Psoas muscle (tissue), 8 donors: ENCODE results near the gene FOCAD. TPM values are rescaled to one million over a fixed set of nuclear protein-coding genes. Genes with fewer than 3 reads are reported as not detected.
"Not testable (repeated sequence)": the region's sequence is repeated elsewhere in the genome, so short reads cannot be mapped to it uniquely, and the experiment has no call there.

Source experiments
- ATAC-seq, 4 donors: fragments of 200-7000 bp; cut with Tn5 transposase; one replicate each; pipeline ENCODE4 v1.9.1; 2020; ENCODE audit warnings: moderate library complexity in 3 of 4, mild to moderate bottlenecking in 2 of 4
- DNase-seq, 2 donors: peaks; one replicate each; pipeline ENCODE4 v3.0.0-alpha.2; 2020
- H3K27ac ChIP-seq: fragments of 200-600 bp; one replicate; pipeline ENCODE4 v1.8.0; 2022
- H3K27me3 ChIP-seq, 3 donors: fragments of 200-600 bp in 1 of 3; one replicate each; pipeline versions ENCODE4 v1.6.1 to v1.8.0; 2013 to 2022; ENCODE audit warnings: low read length in 2 of 3, mild to moderate bottlenecking in 2 of 3, moderate library complexity in 1 of 3; ENCODE audit not compliant: insufficient read depth in 3 of 3
- H3K36me3 ChIP-seq, 2 donors: fragments of 200-600 bp in 1 of 2; one replicate each; pipeline versions ENCODE4 v1.6.1 to v1.8.0; 2013 to 2022; ENCODE audit warnings: low read depth in 1 of 2, mild to moderate bottlenecking in 1 of 2, moderate library complexity in 1 of 2; ENCODE audit not compliant: insufficient read depth in 1 of 2
- H3K4me1 ChIP-seq: fragments of 200-600 bp; one replicate; pipeline ENCODE4 v1.8.0; 2022
- H3K4me3 ChIP-seq: fragments of 200-600 bp; one replicate; pipeline ENCODE4 v1.8.0; 2022; ENCODE audit warnings: mild to moderate bottlenecking
- H3K9me3 ChIP-seq: fragments of 200-600 bp; one replicate; pipeline ENCODE4 v1.8.0; 2022
- WGBS, 3 donors: extraction: QIAGEN DNeasy Blood & Tissue Kit; methylation state at CpG; one replicate each; pipeline versions ENCODE4 v1.1.6 to v1.1.7; 2013; 5-methylcytosine and 5-hydroxymethylcytosine counted together
- intact Hi-C, 2 donors: fragments of 100-400 bp; cut with DNase I; formaldehyde crosslinking; loops; one replicate each; pipeline versions ENCODE4 v1.11.0 to v1.14.2; 2022
- polyA plus RNA-seq, 3 donors: library from polyadenylated mRNA; stranded (reverse); fragments of 200-250 nt; gene quantifications; one replicate each; pipeline ENCODE4 v1.2.3, GENCODE V29; 2013
- total RNA-seq, 4 donors: library from RNA; stranded (reverse); fragmentation: NEBNext Ultra II Directional in 2 of 4; extraction: Animal tissue kit (Norgen Biotek cat#: 25700) in 2 of 4; gene quantifications; one replicate each; pipeline versions ENCODE4 v1.2.1 to v1.2.4, GENCODE V29; 2021 to 2023
- TF ChIP-seq, protein P1 (sequence below): fragments of 200-600 bp; IDR thresholded peaks from one replicate; pipeline ENCODE4 v1.8.0; 2022; ENCODE audit warnings: antibody characterized with exemption
- donor health status: healthy with polysubstance abuse.
- donor health status: DM: no; HTN: no; CAD: no; lungs with moderate emphysema.
- donor health status: Bipolar disorder and iron deficiency.
- donor health status: healthy.
- donor health status: DM: yes; HTN: yes; CAD: no.
- donor health status: DM: no; HTN: no; CAD: no.
- donor health status: DM: no; HTN: no; CAD: no.
- donor health status: DM: yes; HTN: yes; CAD: no.

Gene FOCAD
- total and polyA plus RNA-seq, 7 donors: 5.8 to 24.8 (median 12.1) TPM

DNA sequence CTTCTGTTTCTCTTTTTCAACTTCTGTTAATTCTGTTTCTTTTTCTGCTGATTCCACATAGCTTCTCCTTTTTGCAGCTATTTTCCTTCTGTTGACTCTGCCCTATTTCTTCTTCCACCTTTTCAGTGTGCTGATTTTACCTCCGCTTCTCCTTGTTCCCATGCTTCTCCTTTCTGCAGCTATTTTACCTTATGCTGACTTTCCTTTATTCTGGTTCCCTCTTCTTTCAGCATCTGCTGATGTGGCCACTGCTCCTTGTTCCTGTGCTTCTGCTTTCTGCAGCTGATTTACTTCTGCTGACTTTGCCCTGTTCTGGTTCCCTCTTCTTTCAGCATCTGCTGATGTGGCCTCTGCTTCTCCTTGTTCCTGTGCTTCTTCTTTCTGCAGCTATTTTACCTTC lies 288.6 kb downstream of the FOCAD start:
- Histone ChIP-seq H3K27ac (no peak overlapping the region), H3K36me3 (peaks cover 0 to 15% of the 10 kb centered on the region in 2 donors), H3K27me3 (no peaks in the 10 kb centered on the region), H3K9me3 (peaks cover 3% of the 10 kb centered on the region), H3K4me1 (no peaks in the 10 kb centered on the region), H3K4me3 (no peak overlapping the region)
- TF ChIP-seq, protein P1, sequence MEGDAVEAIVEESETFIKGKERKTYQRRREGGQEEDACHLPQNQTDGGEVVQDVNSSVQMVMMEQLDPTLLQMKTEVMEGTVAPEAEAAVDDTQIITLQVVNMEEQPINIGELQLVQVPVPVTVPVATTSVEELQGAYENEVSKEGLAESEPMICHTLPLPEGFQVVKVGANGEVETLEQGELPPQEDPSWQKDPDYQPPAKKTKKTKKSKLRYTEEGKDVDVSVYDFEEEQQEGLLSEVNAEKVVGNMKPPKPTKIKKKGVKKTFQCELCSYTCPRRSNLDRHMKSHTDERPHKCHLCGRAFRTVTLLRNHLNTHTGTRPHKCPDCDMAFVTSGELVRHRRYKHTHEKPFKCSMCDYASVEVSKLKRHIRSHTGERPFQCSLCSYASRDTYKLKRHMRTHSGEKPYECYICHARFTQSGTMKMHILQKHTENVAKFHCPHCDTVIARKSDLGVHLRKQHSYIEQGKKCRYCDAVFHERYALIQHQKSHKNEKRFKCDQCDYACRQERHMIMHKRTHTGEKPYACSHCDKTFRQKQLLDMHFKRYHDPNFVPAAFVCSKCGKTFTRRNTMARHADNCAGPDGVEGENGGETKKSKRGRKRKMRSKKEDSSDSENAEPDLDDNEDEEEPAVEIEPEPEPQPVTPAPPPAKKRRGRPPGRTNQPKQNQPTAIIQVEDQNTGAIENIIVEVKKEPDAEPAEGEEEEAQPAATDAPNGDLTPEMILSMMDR: no peak
- ATAC-seq (no peak), DNase-seq (no peak)
- 95 to 100% (median 96%) methylated on average over 1 of the region's 1 CpG for WGBS, 3 donors
- intact Hi-C loops: loop anchor here in 1 of 2 donors (10.0 kb wide), 1 partner anchor 142 kb away; no protein-coding TSS in a partner anchor

DNA sequence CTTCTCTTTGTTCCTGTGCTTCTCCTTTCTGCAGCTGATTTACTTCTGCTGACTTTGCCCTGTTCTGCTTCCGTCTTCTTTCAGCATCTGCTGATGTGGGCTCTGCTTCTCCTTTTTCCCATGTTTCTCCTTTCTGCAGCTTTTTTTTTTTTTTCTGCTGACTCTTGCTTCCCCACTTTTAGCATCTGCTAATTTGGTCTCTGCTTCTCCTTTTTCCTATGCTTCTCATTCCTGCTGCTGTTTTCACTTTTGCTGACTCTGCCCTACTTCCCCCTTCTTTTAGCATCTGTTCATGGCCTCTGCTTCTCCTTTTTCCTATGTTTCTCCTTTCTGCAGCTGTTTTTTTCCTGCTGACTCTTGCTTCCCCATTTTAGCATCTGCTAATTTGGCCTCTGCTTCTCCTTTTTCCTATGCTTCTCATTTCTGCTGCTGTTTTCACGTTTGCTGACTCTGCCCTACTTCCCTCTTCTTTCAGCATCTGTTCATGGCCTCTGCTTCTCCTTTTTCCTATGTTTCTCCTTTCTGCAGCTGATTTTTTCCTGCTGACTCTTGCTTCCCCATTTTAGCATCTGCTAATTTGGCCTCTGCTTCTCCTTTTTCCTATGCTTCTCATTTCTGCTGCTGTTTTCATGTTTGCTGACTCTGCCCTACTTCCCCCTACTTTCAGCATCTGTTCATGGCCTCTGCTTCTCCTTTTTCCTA lies 289.3 kb downstream of the FOCAD start:
- intact Hi-C loops: loop anchor here in 1 of 2 donors (10.0 kb wide), 1 partner anchor 141 kb away; no protein-coding TSS in a partner anchor
- not testable (repeated sequence) for ATAC-seq

DNA sequence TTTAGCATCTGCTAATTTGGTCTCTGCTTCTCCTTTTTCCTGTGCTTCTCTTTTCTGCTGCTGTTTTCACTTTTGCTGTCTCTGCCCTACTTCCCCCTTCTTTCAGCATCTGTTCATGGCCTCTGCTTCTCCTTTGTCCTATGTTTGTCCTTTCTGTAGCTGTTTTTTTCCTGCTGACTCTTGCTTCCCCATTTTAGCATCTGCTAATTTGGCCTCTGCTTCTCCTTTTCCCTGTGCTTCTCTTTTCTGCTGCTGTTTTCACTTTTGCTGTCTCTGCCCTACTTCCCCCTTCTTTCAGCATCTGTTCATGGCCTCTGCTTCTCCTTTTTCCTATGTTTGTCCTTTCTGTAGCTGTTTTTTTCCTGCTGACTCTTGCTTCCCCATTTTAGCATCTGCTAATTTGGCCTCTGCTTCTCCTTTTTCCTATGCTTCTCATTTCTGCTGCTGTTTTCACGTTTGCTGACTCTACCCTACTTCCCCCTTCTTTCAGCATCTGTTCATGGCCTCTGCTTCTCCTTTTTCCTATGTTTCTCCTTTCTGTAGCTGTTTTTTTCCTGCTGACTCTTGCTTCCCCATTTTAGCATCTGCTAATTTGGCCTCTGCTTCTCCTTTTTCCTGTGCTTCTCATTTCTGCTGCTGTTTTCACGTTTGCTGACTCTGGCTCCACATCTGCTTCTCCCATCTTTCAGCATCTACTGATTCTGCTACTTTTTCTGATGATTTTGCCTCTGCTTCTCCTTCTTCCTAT lies 290.3 kb downstream of the FOCAD start:
- H3K4me3 ChIP-seq, H3K27ac ChIP-seq, H3K4me1 ChIP-seq, DNase-seq, ATAC-seq, H3K9me3 ChIP-seq, H3K27me3 ChIP-seq: not testable (repeated sequence)
- peaks cover under 1 to 19% of the 10 kb centered on the region in 2 donors for H3K36me3 ChIP-seq
- WGBS, 3 donors: 50 to 58% (median 53%) methylated on average over 2 of the region's 2 CpGs
- intact Hi-C loops: loop anchor here in 1 of 2 donors (10.0 kb wide), 1 partner anchor 140 kb away; no protein-coding TSS in a partner anchor

More for the DNA sequence above, 289.3 kb downstream of the FOCAD start:
- H3K36me3 ChIP-seq: peaks cover 0 to 19% of the 10 kb centered on the region in 2 donors
- not testable (repeated sequence) for H3K27me3 ChIP-seq, H3K9me3 ChIP-seq, H3K27ac ChIP-seq, H3K4me1 ChIP-seq, DNase-seq, H3K4me3 ChIP-seq
- 71 to 85% (median 77%) methylated on average over 2 of the region's 2 CpGs for WGBS, 3 donors

DNA sequence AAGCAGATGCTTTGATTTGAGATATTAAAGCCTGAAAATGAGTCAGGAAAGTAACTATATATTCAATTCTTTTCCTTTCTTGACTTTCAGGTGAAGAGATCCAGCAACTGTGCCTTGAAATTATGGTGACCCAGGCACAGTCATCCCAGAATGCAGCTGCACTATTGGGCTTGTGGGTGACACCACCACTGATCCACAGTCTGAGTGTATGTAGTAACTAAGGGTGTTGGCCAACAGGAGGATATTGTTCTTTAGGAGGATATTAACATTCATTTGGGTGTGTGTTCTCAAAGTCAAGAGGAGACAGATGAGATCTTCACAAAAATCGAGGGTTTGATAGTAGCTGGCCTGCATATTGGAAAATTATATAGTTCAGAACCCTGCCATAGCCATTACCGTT lies 294.2 kb downstream of the FOCAD start:
- intact Hi-C loops: loop anchor here in 1 of 2 donors (10.0 kb wide), 1 partner anchor 137 kb away; no protein-coding TSS in a partner anchor
- ATAC-seq (no peak), DNase-seq (no peak)
- TF ChIP-seq, protein P1: no peak
- Histone ChIP-seq H3K27ac (no peak overlapping the region), H3K9me3 (no peaks in the 10 kb centered on the region), H3K36me3 (peaks cover 3 to 42% of the 10 kb centered on the region in 2 donors), H3K4me1 (no peaks in the 10 kb centered on the region), H3K4me3 (no peak overlapping the region), H3K27me3 (no peaks in the 10 kb centered on the region)
- WGBS, 3 donors: 95 to 97% (median 97%) methylated on average over 2 of the region's 2 CpGs

DNA sequence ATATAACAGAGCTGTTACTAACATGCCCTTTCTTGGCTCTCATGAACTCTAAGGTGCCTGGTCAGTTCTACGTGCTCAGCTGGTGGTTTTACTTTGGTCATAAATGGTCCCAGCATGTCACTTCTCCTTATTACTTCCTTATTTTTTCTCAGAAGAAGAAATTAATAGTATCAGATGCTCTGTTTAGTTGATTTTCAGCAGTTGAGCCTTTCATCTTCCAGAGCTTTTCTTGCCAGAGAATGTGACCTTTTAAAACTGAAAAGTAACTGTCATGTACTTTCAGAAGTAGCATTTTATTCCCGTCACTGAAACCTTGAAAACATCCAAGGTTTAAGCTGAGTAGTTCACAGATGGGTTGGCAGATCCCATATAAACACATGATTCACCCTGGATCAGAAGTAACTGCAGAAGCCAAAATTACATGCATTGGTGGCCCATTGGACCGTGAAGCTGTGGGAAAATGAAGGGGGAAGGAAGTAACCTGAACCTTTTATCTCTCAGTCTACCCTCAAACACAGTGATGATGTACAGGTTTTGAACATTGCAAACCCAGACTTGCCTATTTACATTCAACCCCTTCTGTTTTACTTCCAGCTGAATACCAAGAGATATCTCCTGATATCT lies 296.9 kb downstream of the FOCAD start:
- no peaks in the 10 kb centered on the region for H3K4me1 ChIP-seq
- DNase-seq (no peak), ATAC-seq (no peak)
- TF ChIP-seq, protein P1: no peak
- 42 to 57% (median 48%) methylated on average over 3 of the region's 3 CpGs for WGBS, 3 donors
- H3K27ac ChIP-seq: no peak overlapping the region
- H3K9me3 ChIP-seq: no peaks in the 10 kb centered on the region
- H3K27me3 ChIP-seq: no peaks in the 10 kb centered on the region
- H3K4me3 ChIP-seq: no peak overlapping the region
- peaks cover 3 to 51% of the 10 kb centered on the region in 2 donors for H3K36me3 ChIP-seq
- intact Hi-C loops: no loop called here
